Measurements from ENCODE around the gene ABCA4.

The ABCA4 gene

DNA sequence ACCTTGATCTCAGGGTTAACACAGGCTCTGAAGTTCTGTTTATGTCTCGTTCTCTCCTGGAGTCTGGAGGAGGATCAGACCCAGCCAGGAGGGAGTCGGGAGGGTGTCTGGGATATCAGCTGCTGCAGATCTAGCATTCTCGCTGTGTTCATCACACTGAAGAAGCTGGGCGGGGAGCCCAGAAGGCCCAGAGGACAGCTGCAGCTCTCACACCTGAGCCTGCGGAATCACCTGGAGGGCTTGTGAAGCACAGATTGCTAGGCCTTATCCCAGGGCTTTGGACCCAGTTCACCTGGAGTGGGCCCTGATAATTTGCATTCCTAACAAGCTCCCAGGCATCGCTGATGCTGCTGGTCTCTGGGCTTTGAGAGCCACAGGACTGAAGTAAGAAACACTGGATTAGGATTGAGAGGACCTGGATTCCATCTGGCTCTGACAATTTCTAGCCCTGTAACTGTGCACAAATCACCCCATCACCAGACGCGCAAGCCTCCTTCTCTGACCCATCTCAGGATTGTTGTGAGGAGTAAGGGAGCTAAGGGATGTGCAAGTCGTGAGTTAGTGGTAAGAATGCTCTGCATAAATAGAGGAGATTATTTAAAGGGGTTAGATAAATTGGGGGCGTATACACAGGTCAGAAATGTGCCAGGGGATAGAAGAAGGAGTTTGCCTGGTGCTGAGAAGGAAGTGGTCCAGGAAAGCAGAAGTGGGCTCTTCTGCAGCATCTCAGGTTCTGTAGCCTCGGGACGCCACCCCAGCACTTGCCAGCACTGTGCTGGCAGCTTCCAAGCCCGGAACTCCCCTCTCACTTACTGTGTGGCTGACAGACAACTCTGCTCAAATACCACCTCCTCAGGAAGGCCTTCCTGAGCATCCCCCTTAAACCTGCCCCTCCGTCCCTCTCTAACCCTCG lies 19.1 kb downstream of the ABCA4 start:
- Histone ChIP-seq H3K79me2 (ENCODE audit: control insufficient read depth, insufficient read depth, low read length, poor library complexity) (peaks cover 34% of the 10 kb centered on the region), H3K9me3 (ENCODE audit: insufficient read depth, low read depth, low read length) (peaks cover 1% of the 10 kb centered on the region), H3K27me3 (ENCODE audit: insufficient read depth, low read length) (no peaks in the 10 kb centered on the region), H2AFZ (ENCODE audit: insufficient read depth, low read length, poor library complexity) (peak overlapping the region; percentile 33), H3K23ac (ENCODE audit: low read length) (no peak overlapping the region), H3K4me1 (ENCODE audit: control insufficient read depth in 1 of 2, insufficient read depth in 2 of 2, low read length in 2 of 2) (peaks cover 60 to 63% of the 10 kb centered on the region in 2 experiments), H3K4me3 (ENCODE audit: low read depth, low read length) (no peak overlapping the region), H3K14ac (ENCODE audit: low read length) (peak overlapping the region; percentile 97), H2BK12ac (ENCODE audit: low read length) (peak overlapping the region; percentile 99), H3K18ac (ENCODE audit: low read length) (peak overlapping the region; percentile 83), H4K8ac (ENCODE audit: low read depth, low read length) (peak overlapping the region; percentile 92), H2BK120ac (ENCODE audit: insufficient read depth, low read length, poor library complexity) (peak overlapping the region; percentile 98), H4K91ac (ENCODE audit: low read depth, low read length) (peak overlapping the region; percentile 100), H2BK5ac (ENCODE audit: low read depth, low read length, poor library complexity) (peak overlapping the region; percentile 96), H4K12ac (ENCODE audit: low read depth, low read length) (peak overlapping the region; percentile 57), H3K4ac (ENCODE audit: low read depth, low read length) (peak overlapping the region; percentile 81), H3K36me3 (ENCODE audit: control insufficient read depth in 1 of 2, insufficient read depth in 2 of 2, low read length in 2 of 2) (no peaks in the 10 kb centered on the region), H3K9ac (ENCODE audit: low read length) (peak overlapping the region; percentile 59), H3K79me1 (ENCODE audit: low read length) (peaks cover 79% of the 10 kb centered on the region), H2AK5ac (ENCODE audit: low read length) (peak overlapping the region; percentile 98), H3K4me2 (ENCODE audit: low read length) (peak overlapping the region; percentile 12), H3K27ac (ENCODE audit: low read depth, low read length) (peak overlapping the region; percentile 99)
- WGBS (ENCODE audit: extremely low coverage, insufficient coverage, insufficient read length), result no CpG with 5 or more reads among the region's 15 CpGs
- DNase-seq, result peak; percentile 98 to 100

DNA sequence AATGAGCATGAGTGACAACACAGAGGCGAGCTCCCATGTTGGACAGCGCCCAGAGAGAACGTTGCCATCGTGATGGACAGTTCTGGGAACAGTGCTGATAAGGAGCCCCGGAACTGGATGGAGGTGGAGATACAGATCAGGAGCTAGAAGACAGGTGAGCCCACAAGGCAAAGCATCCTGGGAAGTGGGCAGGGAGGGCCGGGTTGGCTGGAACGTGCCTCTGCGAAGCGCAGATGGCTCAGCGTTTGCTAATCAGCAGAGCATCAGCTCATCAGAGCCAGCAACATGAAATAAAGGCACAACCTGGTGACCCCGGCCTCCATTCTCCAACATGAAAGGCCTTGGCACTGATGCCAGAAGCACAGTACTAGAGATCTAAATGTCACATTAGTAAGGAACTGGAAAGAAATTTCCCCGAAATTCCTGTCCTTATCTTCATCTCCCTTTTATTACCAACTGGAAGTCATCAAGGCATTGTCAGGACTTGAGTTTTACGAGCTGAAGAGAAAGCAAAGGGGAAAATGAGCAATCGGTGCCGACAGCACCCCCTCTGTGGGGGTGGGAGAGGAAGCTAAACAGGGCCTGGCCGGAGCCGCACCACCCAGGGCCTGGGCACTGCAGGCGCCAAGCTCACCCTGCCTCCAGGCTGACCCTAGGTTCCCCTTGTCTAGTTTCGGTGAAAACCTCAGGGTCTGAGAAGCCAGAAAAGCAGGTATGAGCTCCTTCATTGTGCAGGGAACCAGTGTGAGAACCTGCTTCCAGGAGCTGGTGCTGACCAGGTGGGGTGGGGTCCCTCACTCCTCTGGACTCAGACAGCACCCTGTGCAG lies 19.9 kb downstream of the ABCA4 start:
- H2AFZ ChIP-seq (ENCODE audit: insufficient read depth, low read length, poor library complexity), result no peak overlapping the region
- peaks cover 60 to 64% of the 10 kb centered on the region in 2 experiments for H3K4me1 ChIP-seq (ENCODE audit: control insufficient read depth in 1 of 2, insufficient read depth in 2 of 2, low read length in 2 of 2)
- peak; percentile 87 to 90 for DNase-seq
- H4K91ac ChIP-seq (ENCODE audit: low read depth, low read length), result peak overlapping the region; percentile 100
- H2BK12ac ChIP-seq (ENCODE audit: low read length), result peak overlapping the region; percentile 97
- no CpG with 5 or more reads among the region's 19 CpGs for WGBS (ENCODE audit: extremely low coverage, insufficient coverage, insufficient read length)
- peak overlapping the region; percentile 77 for H4K8ac ChIP-seq (ENCODE audit: low read depth, low read length)
- peak overlapping the region; percentile 99 for H2BK120ac ChIP-seq (ENCODE audit: insufficient read depth, low read length, poor library complexity)
- H4K12ac ChIP-seq (ENCODE audit: low read depth, low read length), result no peak overlapping the region
- H3K27me3 ChIP-seq (ENCODE audit: insufficient read depth, low read length), result no peaks in the 10 kb centered on the region
- peaks cover 81% of the 10 kb centered on the region for H3K79me1 ChIP-seq (ENCODE audit: low read length)
- H3K4me3 ChIP-seq (ENCODE audit: low read depth, low read length), result no peak overlapping the region
- H3K18ac ChIP-seq (ENCODE audit: low read length), result peak overlapping the region; percentile 82
- peak overlapping the region; percentile 99 for H3K27ac ChIP-seq (ENCODE audit: low read depth, low read length)
- H3K9me3 ChIP-seq (ENCODE audit: insufficient read depth, low read depth, low read length), result no peaks in the 10 kb centered on the region
- no peaks in the 10 kb centered on the region for H3K36me3 ChIP-seq (ENCODE audit: control insufficient read depth in 1 of 2, insufficient read depth in 2 of 2, low read length in 2 of 2)
- peak overlapping the region; percentile 100 for H2BK5ac ChIP-seq (ENCODE audit: low read depth, low read length, poor library complexity)
- peaks cover 35% of the 10 kb centered on the region for H3K79me2 ChIP-seq (ENCODE audit: control insufficient read depth, insufficient read depth, low read length, poor library complexity)
- peak overlapping the region; percentile 91 for H3K14ac ChIP-seq (ENCODE audit: low read length)
- H3K9ac ChIP-seq (ENCODE audit: low read length), result no peak overlapping the region
- peak overlapping the region; percentile 7 for H3K4me2 ChIP-seq (ENCODE audit: low read length)
- no peak overlapping the region for H3K23ac ChIP-seq (ENCODE audit: low read length)
- H3K4ac ChIP-seq (ENCODE audit: low read depth, low read length), result peak overlapping the region; percentile 91
- peak overlapping the region; percentile 87 for H2AK5ac ChIP-seq (ENCODE audit: low read length)

DNA sequence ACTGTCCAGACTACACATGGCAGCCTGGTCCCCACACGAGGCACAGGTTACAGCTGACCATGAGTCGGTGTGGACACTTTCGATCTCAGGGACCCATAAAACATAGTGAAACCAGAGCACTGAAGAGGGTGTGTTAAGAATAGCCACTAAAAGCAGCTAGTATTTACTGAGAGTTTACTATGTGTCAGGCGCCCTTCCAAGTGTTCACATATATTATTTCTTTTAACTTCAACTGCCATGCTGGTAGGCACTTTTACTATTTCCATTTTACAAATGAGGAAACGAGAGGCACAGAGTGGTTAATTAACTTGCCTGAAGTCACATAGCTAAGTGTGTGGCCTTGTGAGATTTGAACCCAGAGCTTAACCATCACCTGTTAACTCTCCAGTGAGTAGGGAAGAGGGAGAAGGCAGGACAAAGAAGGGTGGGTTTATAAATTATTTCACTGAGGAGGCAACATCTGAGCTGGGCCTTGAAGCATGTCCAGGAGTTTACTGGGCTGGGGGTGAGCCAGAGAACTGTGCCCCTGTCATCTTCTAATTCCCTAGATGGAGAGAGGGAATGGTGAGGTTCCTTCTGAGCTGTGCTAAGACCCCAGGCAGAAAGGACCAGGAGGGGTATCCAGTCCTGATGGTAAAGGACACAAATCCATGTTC lies 20.7 kb downstream of the ABCA4 start:
- H4K91ac ChIP-seq (ENCODE audit: low read depth, low read length), result peak overlapping the region; percentile 100
- H3K4me2 ChIP-seq (ENCODE audit: low read length), result no peak overlapping the region
- peak overlapping the region; percentile 97 for H3K4ac ChIP-seq (ENCODE audit: low read depth, low read length)
- peak overlapping the region; percentile 55 for H4K12ac ChIP-seq (ENCODE audit: low read depth, low read length)
- H3K23ac ChIP-seq (ENCODE audit: low read length), result no peak overlapping the region
- H2BK5ac ChIP-seq (ENCODE audit: low read depth, low read length, poor library complexity), result peak overlapping the region; percentile 100
- H3K18ac ChIP-seq (ENCODE audit: low read length), result peak overlapping the region; percentile 99
- no peak overlapping the region for H3K4me3 ChIP-seq (ENCODE audit: low read depth, low read length)
- peak overlapping the region; percentile 88 for H2AFZ ChIP-seq (ENCODE audit: insufficient read depth, low read length, poor library complexity)
- H4K8ac ChIP-seq (ENCODE audit: low read depth, low read length), result peak overlapping the region; percentile 91
- H3K14ac ChIP-seq (ENCODE audit: low read length), result peak overlapping the region; percentile 99
- no peaks in the 10 kb centered on the region for H3K36me3 ChIP-seq (ENCODE audit: control insufficient read depth in 1 of 2, insufficient read depth in 2 of 2, low read length in 2 of 2)
- no CpG with 5 or more reads among the region's 5 CpGs for WGBS (ENCODE audit: extremely low coverage, insufficient coverage, insufficient read length)
- H2BK120ac ChIP-seq (ENCODE audit: insufficient read depth, low read length, poor library complexity), result peak overlapping the region; percentile 99
- peaks cover 32% of the 10 kb centered on the region for H3K79me2 ChIP-seq (ENCODE audit: control insufficient read depth, insufficient read depth, low read length, poor library complexity)
- no peaks in the 10 kb centered on the region for H3K27me3 ChIP-seq (ENCODE audit: insufficient read depth, low read length)
- peak overlapping the region; percentile 100 for H2AK5ac ChIP-seq (ENCODE audit: low read length)
- no peak overlapping the region for H3K9ac ChIP-seq (ENCODE audit: low read length)
- peak overlapping the region; percentile 99 for H3K27ac ChIP-seq (ENCODE audit: low read depth, low read length)
- no peaks in the 10 kb centered on the region for H3K9me3 ChIP-seq (ENCODE audit: insufficient read depth, low read depth, low read length)
- peak overlapping the region; percentile 100 for H2BK12ac ChIP-seq (ENCODE audit: low read length)
- DNase-seq, result peak in 1 of 2 donors; percentile 35
- H3K4me1 ChIP-seq (ENCODE audit: control insufficient read depth in 1 of 2, insufficient read depth in 2 of 2, low read length in 2 of 2), result peaks cover 59% of the 10 kb centered on the region in 2 experiments
- H3K79me1 ChIP-seq (ENCODE audit: low read length), result peaks cover 82% of the 10 kb centered on the region

DNA sequence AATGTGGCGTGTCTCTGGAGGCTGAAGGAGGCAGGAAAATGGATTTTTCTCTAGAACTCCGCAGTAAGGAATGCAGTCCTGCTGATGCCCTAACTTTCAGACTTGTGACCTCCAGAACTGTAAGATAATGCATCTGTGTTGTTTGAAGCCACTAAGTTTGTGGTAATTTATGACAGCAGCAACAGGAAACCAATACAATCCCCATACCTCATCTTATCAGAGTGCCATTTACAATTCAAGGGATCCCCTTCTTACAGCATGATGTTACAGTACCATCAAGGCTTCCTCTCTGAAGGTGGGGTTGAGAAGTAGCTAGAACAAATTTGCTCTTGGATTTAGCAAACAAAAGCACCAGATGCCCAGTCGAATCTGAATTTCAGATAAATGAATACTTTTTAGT lies 21.6 kb downstream of the ABCA4 start:
- Histone ChIP-seq H3K23ac (ENCODE audit: low read length) (no peak overlapping the region), H4K8ac (ENCODE audit: low read depth, low read length) (no peak overlapping the region), H3K27ac (ENCODE audit: low read depth, low read length) (peak overlapping the region; percentile 99), H2AK5ac (ENCODE audit: low read length) (no peak overlapping the region), H3K79me1 (ENCODE audit: low read length) (peaks cover 82% of the 10 kb centered on the region), H3K4ac (ENCODE audit: low read depth, low read length) (no peak overlapping the region), H2BK120ac (ENCODE audit: insufficient read depth, low read length, poor library complexity) (peak overlapping the region; percentile 99), H2AFZ (ENCODE audit: insufficient read depth, low read length, poor library complexity) (no peak overlapping the region), H3K4me3 (ENCODE audit: low read depth, low read length) (no peak overlapping the region), H3K9me3 (ENCODE audit: insufficient read depth, low read depth, low read length) (no peaks in the 10 kb centered on the region), H3K9ac (ENCODE audit: low read length) (no peak overlapping the region), H2BK5ac (ENCODE audit: low read depth, low read length, poor library complexity) (peak overlapping the region; percentile 100), H3K4me1 (ENCODE audit: control insufficient read depth in 1 of 2, insufficient read depth in 2 of 2, low read length in 2 of 2) (peaks cover 58 to 60% of the 10 kb centered on the region in 2 experiments), H2BK12ac (ENCODE audit: low read length) (peak overlapping the region; percentile 10), H4K91ac (ENCODE audit: low read depth, low read length) (peak overlapping the region; percentile 98), H3K27me3 (ENCODE audit: insufficient read depth, low read length) (no peaks in the 10 kb centered on the region), H3K36me3 (ENCODE audit: control insufficient read depth in 1 of 2, insufficient read depth in 2 of 2, low read length in 2 of 2) (no peaks in the 10 kb centered on the region), H4K12ac (ENCODE audit: low read depth, low read length) (no peak overlapping the region), H3K79me2 (ENCODE audit: control insufficient read depth, insufficient read depth, low read length, poor library complexity) (peaks cover 29% of the 10 kb centered on the region), H3K18ac (ENCODE audit: low read length) (no peak overlapping the region), H3K4me2 (ENCODE audit: low read length) (no peak overlapping the region), H3K14ac (ENCODE audit: low read length) (no peak overlapping the region)
- DNase-seq, result no peak
- WGBS (ENCODE audit: extremely low coverage, insufficient coverage, insufficient read length), result no CpG with 5 or more reads among the region's 3 CpGs
